Sigmoid colon (tissue), 7 donors: ENCODE data around the gene PLPPR3. TPM values are rescaled to one million over a fixed set of nuclear protein-coding genes. Genes with fewer than 3 reads are reported as not detected.
"Not testable (repeated sequence)": the region's sequence is repeated elsewhere in the genome, so short reads cannot be mapped to it uniquely, and the experiment has no call there.

Source experiments
- DNase-seq: peaks from one replicate; pipeline ENCODE4 v3.0.0-alpha.2; 2019
- H3K27ac ChIP-seq, 4 donors: fragments of 200-600 bp; sonication (generic); one replicate each; pipeline ENCODE4 v1.5.1; 2016 to 2019; ENCODE audit warnings: mild to moderate bottlenecking in 1 of 4
- H3K27me3 ChIP-seq, 3 donors: fragments of 200-600 bp; sonication (generic); one replicate each; pipeline ENCODE4 v1.5.1; 2019; ENCODE audit warnings: mild to moderate bottlenecking in 1 of 3
- H3K36me3 ChIP-seq, 4 donors: fragments of 200-600 bp; sonication (generic); one replicate each; pipeline ENCODE4 v1.5.1; 2016 to 2019
- H3K4me1 ChIP-seq, 4 donors: fragments of 200-600 bp; sonication (generic); one replicate each; pipeline ENCODE4 v1.5.1; 2017 to 2019
- H3K4me3 ChIP-seq, 4 donors: fragments of 200-600 bp; sonication (generic); one replicate each; pipeline ENCODE4 v1.5.1; 2017 to 2019; ENCODE audit warnings: mild to moderate bottlenecking in 2 of 4, moderate library complexity in 1 of 4
- H3K9me3 ChIP-seq, 4 donors: fragments of 200-600 bp in 3 of 4; sonication (generic) in 3 of 4; one replicate each; pipeline versions ENCODE4 v1.5.1 to v1.6.1; 2013 to 2019
- CTCF ChIP-seq, 4 experiments: fragments of 450-650 bp in 3 of 4; fragments of 200-600 bp in 1 of 4; IDR thresholded peaks; one replicate each; pipeline ENCODE4 v1.5.1; 2016 to 2019; ENCODE audit warnings: antibody characterized with exemption in 4 of 4, mild to moderate bottlenecking in 3 of 4, moderate library complexity in 2 of 4
- EP300 ChIP-seq, 4 donors: sonication (generic); formaldehyde crosslinking; IDR thresholded peaks; one replicate each; pipeline ENCODE4 v1.6.1; 2017; ENCODE audit warnings: antibody characterized with exemption in 4 of 4
- POLR2A ChIP-seq, 2 donors: fragments of 450-650 bp; IDR thresholded peaks; one replicate each; pipeline ENCODE4 v1.6.1; 2016; ENCODE audit warnings: antibody characterized with exemption in 2 of 2, mild to moderate bottlenecking in 2 of 2, moderate library complexity in 2 of 2
- POLR2AphosphoS5 ChIP-seq, 4 donors: sonication (generic); formaldehyde crosslinking; IDR thresholded peaks; one replicate each; pipeline ENCODE4 v1.6.1; 2017; ENCODE audit warnings: antibody characterized with exemption in 4 of 4
- WGBS, 2 donors: extraction: QIAGEN DNeasy Blood & Tissue Kit; methylation state at CpG; one replicate each; pipeline ENCODE4 v1.1.7; 2013; 5-methylcytosine and 5-hydroxymethylcytosine counted together
- intact Hi-C: fragments of 100-400 bp; cut with DNase I; formaldehyde crosslinking; loops from one replicate; pipeline ENCODE4 v1.15.1; 2023
- polyA plus RNA-seq, 3 donors: library from polyadenylated mRNA; stranded (reverse); fragments of 200-250 nt; gene quantifications; one replicate each; pipeline ENCODE4 v1.2.3, GENCODE V29; 2013
- total RNA-seq, 4 donors: library from RNA; depleted of rRNA; stranded (reverse); fragments of >200 nt; gene quantifications; one replicate each; pipeline ENCODE4 v1.1.0, GENCODE V29; 2016
- donor health status: healthy with polysubstance abuse.
- donor health status: Bipolar disorder and iron deficiency.
- donor health status: healthy.

Gene PLPPR3
- total and polyA plus RNA-seq, 7 donors, result 0.07 TPM; not detected in 6

- H3K36me3 ChIP-seq, result no peaks in the 10 kb centered on the region
- intact Hi-C loops, result loop anchor here (5.0 kb wide), 1 partner anchor 54 kb away; the partner anchor contains the start of gene PTBP1
- H3K4me3 ChIP-seq, result peak overlapping the region in 3 of 4 donors; percentile 3 to 30 (median 16)
- no peak for TF ChIP-seq EP300 (IDR thresholded peaks at IDR 0.05)
- no peak for TF ChIP-seq POLR2A (IDR thresholded peaks at IDR 0.05)
- no peak for TF ChIP-seq POLR2AphosphoS5 (IDR thresholded peaks at IDR 0.05)
- no peak for TF ChIP-seq CTCF (IDR thresholded peaks at IDR 0.05)
- 28 to 48% methylated on average over 13 of the region's 13 CpGs for WGBS, 2 donors
- DNase-seq, result no peak
- H3K9me3 ChIP-seq, result no peaks in the 10 kb centered on the region
- peaks cover 0 to 45% (median 32%) of the 10 kb centered on the region in 4 donors for H3K4me1 ChIP-seq
- H3K27ac ChIP-seq, result peak overlapping the region; percentile 77 to 83 (median 79)
- H3K27me3 ChIP-seq, result peaks cover 15 to 69% (median 36%) of the 10 kb centered on the region in 3 donors
These were observed 29.2 kb upstream of the PLPPR3 start for GRCh38 chr19:850979-851335.

GRCh38 chr19:850221-850978, 28.6 kb upstream of the PLPPR3 start:
- Histone ChIP-seq H3K36me3 (no peaks in the 10 kb centered on the region), H3K27ac (peak overlapping the region; percentile 77 to 83 (median 79)), H3K9me3 (no peaks in the 10 kb centered on the region), H3K4me1 (peaks cover 0 to 45% (median 32%) of the 10 kb centered on the region in 4 donors), H3K4me3 (peak overlapping the region in 3 of 4 donors; percentile 3 to 30 (median 16)), H3K27me3 (peaks cover 15 to 69% (median 42%) of the 10 kb centered on the region in 3 donors)
- intact Hi-C loops, result loop anchor here (5.0 kb wide), 1 partner anchor 53 kb away; the partner anchor contains the start of gene PTBP1
- 14 to 26% methylated on average over 28 of the region's 28 CpGs for WGBS, 2 donors
- DNase-seq, result peak; percentile 98
- no peak for TF ChIP-seq CTCF (IDR thresholded peaks at IDR 0.05)
- no peak for TF ChIP-seq POLR2A (IDR thresholded peaks at IDR 0.05)
- peak; percentile 75 to 89 (median 86) for TF ChIP-seq POLR2AphosphoS5 (IDR thresholded peaks at IDR 0.05)
- TF ChIP-seq EP300 (IDR thresholded peaks at IDR 0.05), result peak in 3 of 4 donors; percentile 62 to 80 (median 69)

DNA sequence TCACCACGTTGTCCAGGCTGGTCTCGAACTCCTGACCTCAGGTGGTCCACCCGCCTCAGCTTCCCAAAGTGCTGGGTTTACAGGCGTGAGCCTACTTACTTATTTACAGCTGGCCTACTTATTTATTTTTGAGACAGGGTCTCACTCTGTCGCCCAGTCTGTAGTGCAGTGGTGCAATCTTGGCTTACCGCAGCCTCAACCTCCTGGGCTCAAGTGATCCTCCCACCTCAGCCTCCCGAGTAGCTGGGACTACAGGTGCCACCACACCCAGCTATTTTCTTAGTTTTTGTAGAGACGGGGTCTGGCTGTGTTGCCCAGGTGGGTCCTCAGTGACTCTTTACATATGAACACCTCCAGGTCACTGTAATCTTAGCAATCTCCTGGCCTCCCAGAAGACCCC, 27.4 kb upstream of the PLPPR3 start:
- intact Hi-C loops, H3K36me3 ChIP-seq, DNase-seq, H3K4me3 ChIP-seq, H3K9me3 ChIP-seq: not testable (repeated sequence)
- peak overlapping the region in 3 of 4 donors; percentile 23 to 54 (median 24) for H3K27ac ChIP-seq
- H3K27me3 ChIP-seq, result peaks cover 14 to 71% (median 51%) of the 10 kb centered on the region in 3 donors
- 59 to 81% methylated on average over 8 of the region's 8 CpGs for WGBS, 2 donors
- H3K4me1 ChIP-seq, result peaks cover 0 to 45% (median 32%) of the 10 kb centered on the region in 4 donors

- Histone ChIP-seq H3K4me3 (no peak overlapping the region), H3K27ac (peak overlapping the region; percentile 23 to 54 (median 42)), H3K9me3 (no peaks in the 10 kb centered on the region), H3K27me3 (peaks cover 17 to 73% (median 52%) of the 10 kb centered on the region in 3 donors), H3K4me1 (peaks cover 0 to 52% (median 38%) of the 10 kb centered on the region in 4 donors), H3K36me3 (no peaks in the 10 kb centered on the region)
- WGBS, 2 donors, result 28 to 43% methylated on average over 12 of the region's 12 CpGs
- TF ChIP-seq EP300 (IDR thresholded peaks at IDR 0.05) (no peak), POLR2AphosphoS5 (IDR thresholded peaks at IDR 0.05) (no peak), CTCF (IDR thresholded peaks at IDR 0.05) (no peak), POLR2A (IDR thresholded peaks at IDR 0.05) (no peak)
- intact Hi-C loops, result no loop called here
- no peak for DNase-seq
These were observed 26.7 kb upstream of the PLPPR3 start for GRCh38 chr19:848386-848921.
